ENCODE results near the gene DEFB114.

Gene DEFB114

DNA sequence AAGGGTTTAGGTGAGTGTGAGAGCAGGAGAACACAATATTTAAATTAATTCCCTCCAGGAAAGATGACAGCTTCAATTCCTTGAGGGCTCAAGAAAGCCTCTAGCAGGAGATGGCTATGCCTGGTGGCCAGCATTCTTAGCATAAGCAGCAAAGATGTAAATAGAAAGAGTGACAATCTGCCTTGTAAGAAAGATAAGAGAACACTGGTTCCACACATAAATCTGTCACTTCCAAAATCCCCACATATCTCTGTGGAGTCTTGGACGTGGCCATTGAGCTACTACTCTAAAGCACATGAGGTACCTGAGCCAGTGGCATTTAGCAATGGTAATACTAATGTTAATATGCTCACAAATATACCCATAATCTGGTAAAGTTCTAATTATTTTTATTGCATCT lies 29.2 kb downstream of the DEFB114 start:
- DNase-seq, result no peak

DNA sequence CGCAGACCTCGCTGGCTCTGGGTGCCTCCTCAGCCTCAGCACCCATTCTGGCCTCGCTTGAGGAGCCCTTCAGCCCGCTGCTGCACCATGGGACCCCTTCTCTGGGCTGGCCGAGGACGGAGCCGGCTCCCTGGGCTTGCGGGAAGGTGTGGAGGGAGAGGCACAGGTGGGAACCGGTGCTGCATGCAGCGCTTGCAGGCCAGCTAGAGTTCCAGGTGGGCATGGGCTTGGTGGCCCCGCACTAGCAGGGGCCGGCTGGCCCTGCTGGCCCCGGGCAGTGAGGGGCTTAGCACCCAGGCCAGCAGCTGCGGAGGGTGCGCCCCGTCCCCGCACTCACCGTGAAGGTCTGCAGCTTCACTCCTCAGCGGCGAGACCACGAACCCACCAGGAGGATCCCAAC lies 30.4 kb downstream of the DEFB114 start:
- DNase-seq, result no peak

DNA sequence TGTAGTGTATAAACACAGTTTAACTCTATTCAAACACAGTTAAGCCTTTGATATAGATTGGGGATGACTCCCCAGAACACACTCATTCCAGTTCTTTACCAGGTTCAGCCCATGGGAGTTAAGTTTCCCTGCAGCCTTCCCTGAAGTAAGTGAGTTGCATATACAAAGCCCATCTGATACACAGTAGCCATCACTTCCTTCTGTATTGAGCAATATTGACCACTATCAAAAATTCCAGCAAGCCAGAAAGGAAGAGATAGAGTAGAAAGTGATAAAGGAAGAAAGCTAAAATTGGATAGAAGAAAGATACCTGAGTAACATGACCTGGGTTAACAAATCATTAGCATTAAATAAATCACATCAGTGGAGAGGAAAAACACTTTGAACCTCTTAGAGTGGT lies 34.6 kb downstream of the DEFB114 start:
- DNase-seq, result no peak

DNA sequence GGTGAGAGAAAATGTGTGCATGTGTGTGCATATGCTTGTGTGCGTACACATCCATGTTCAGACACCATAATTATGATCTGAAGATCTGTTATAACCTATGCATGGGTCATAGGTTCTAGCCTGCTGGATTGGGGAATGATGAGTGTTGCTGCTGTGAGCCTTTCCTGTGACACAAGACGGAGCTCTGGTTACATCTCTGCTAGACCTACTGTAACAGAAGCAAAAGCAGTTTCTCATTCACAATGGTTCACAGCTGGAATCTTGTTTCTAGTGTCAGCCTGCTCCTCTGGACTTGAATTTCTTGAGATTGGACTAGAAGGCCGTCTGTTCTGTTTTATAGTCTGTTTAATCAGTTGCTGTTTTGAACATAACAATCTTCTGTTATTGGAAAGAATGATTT lies 40.1 kb downstream of the DEFB114 start:
- no peak for DNase-seq

DNA sequence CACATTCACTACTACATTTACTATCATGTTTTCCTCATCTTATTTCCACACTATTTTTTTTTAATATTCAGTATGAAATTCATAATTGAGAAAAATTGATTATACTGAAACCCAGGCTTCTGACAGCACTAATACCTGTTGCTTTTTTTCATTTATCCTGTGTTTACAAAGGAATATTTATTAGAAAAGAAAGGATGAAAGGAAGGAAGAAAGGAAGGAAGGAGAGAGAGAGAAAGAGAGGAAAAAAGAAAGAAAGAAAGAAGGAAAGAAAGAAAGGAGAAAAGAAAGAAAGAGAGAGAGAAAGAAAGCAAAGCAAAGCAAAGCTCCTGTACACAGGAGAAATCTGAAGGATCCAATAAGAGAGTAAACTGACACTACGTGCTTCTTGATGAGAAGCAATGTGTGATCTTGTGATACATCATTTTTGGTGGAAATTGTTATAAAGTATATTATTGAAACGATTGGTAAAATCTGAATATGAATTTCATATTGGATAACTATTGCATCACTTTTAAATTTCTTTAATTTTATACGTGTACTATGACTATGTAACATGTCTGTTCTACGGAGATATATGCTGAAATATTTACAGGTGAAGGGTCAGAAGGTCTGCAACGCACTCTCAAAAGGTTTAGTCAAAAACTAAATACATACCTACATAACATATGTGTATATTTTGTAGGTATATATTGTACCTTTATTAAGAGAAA lies 43.9 kb downstream of the DEFB114 start:
- no peak for DNase-seq

DNA sequence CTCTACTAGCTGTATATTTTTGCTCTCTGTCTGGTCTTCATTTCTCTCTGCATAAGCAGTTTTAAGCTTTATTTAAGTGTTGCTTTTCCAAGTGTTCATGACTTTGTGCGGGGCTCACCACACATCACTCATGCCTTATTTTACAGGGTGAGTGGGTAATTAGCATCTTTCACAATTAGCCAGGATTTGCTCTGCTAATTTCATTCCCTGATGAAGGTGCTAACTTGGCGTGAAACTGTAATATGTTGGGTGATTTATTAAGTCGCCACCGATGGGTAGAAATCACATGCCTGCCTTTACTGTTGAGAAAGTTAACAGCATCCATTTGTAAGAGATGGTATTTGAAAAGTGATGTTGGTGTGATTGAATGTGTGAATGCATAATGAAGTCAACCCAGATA lies 44.7 kb downstream of the DEFB114 start:
- DNase-seq, result no peak

DNA sequence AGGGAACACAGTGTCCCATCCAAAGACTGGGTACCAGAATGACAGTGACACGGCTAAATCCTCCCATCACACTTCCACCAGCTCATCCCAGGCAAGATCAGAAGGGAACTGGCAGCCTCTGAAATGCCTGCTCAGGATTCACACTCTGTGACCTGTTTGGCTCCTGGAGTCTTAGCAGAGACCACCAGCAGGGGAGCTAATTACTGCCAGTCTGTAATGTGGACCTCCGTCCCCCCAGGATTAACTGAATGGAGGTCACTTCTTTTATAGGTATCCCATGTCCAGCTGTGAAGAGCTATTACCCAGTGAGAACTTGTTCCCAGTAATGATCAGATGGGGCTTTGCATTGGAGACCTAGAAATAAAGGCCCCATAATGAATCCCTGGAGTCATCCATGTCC lies 45.2 kb downstream of the DEFB114 start:
- no peak for DNase-seq

DNA sequence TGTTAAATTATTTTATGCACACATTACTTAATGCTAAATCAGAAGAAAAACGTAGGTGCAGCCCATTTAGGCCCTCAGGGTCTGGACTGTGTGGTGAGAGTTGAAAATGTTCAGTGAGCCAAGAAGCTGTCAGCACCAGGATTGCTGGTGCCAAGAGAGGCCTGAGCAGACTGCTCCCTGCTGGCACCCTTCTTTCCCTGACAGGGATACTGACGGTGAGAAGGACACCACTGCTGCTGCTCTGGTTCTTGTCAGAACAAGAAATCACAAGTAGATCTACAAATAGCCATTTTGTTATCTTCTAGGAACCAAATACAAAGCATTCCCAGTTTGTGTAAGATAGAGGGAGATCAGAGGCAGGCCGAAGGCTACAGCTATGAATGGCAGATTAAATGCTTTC lies 48.9 kb downstream of the DEFB114 start:
- no peak for DNase-seq

DNA sequence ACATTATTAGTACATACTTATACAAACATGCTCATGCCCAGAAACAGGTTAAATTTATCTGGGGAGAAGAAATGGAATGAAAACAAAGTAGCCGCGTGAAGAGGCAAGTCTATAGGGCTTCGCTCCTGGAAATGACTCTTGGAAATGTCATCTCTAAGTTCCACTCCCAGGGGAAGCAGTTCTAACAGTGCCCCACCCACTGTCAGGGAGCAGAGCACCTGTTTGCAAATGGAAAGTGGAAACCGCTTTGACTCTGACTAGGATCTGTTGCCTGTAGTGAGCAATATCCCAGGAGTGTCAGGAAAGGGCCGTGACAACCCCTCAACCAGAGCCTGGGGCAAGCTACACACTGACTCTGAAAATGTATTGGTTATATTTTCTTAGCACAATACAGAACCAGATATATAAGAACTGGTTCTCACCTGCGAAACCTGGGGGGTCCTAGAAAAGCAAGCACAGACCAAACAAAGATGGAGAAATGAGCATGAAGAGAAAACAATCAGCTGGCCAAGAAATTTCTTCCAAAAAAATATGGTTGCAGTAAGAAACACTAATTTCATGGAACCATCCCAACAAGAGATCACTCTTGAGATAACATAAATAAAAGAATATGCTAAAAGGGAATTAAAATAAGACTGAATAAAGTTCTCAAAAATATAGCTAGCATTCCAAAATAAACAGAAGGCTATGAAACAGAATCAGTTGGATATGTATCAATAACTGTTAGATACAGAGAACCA lies 50.2 kb downstream of the DEFB114 start:
- DNase-seq, result no peak

DNA sequence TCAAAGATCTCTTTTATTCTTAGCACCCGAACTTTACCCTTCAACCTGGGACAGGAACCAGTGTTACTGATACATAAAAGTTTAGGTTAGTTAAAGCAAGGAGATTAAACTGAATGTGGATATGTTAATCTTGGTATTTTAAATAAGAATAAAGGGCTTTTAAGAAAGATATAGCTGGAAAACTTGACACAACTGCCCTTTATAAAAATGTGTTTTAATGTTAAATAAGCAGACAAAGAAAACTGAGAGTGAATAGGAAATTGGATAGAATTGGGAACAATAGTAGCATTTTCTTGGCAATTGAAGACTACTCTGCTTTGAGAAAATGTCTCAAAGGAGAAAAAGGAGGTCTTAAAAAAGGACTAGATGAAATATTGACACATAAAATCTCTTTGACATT lies 51.8 kb downstream of the DEFB114 start:
- DNase-seq, result no peak

DNA sequence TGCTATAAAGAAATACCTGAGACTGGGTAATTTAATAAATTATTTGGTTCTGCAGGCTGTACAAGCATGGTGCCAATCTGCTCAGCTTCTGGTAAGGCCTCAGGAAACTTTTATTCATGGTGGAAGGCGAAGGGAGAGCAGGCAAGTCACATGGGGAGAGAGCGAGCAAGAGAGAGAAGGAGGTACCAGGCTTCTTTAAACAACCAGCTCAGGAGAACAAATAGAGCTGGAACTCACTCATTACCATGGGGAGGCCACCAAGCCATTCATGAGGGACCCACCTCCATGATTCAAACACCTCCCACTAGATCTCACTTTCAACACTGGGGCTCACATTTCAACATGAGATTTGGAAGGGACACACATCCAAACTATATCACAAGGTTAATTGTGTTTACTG lies 52.7 kb downstream of the DEFB114 start:
- no peak for DNase-seq

All from stimulated activated naive CD4-positive, alpha-beta T cell (primary cell).